Heart left ventricle (tissue), 13 donors: Measurements from ENCODE around the gene SLIT3.

Source experiments
- POLR2A ChIP-seq, 2 donors: fragments of 450-650 bp; IDR thresholded peaks; one replicate each; pipeline ENCODE4 v1.6.1; 2017; ENCODE audit warnings: antibody characterized with exemption in 2 of 2, mild to moderate bottlenecking in 2 of 2, moderate library complexity in 2 of 2
- TF ChIP-seq, protein P1 (sequence below), 12 donors: fragments of 200-600 bp; sonication (generic) in 4 of 12; IDR thresholded peaks; one replicate each; pipeline versions ENCODE4 v1.5.0 to v1.8.0; 2018 to 2022; ENCODE audit warnings: antibody characterized with exemption in 12 of 12, mild to moderate bottlenecking in 5 of 12
- donor health status: ischemic (EF 13 %, LVEDD 7.1; RV severe dilation, severe dysfunction).
- donor health status: DM: no; HTN: yes; CAD: no.
- donor health status: DM: no; HTN: no; CAD: no.
- donor health status: ischemic (EF 25% LVEDD 6.9; RV normal size, moderate dysfunction).
- donor health status: ischemic (EF 25% LVEDD 5.7; RV mildly dilated, moderate dysfunction).
- donor health status: ischemic (EF 35%, LVEDD 5.7; RV mildly dilated, moderate dysfunction).
- donor health status: nonischemic (EF 11% LVEDD 7.7; RV severe dilation, severe dysfunction).
- donor health status: DM: yes; HTN: yes; CAD: no.
- donor health status: PGD.
- donor health status: ischemic (EF 29% LVEDD 5.4; RV normal size, mild dysfunction).
- donor health status: nonischemic (EF 23%, LVEDD 6.1; RV moderate dilation, normal function).

DNA sequence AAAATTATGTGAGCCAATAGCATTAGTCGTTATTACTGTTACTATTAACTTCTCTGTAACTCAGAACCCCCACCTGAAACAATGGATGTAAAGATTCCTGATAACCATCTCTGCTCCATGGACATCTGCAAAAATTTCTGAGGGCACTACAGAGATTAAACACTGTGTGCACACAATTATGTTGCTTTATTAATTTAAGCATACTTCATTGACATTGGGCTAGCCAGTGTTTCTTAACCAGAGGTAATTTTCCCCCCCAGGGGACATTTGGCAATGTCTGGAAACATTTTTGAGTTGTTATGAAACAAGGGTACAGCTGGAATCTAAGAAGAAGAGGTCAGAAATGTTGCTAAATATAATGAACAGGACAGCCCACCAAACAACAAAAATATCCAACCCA, 19.3 kb downstream of the SLIT3 start:
- TF ChIP-seq, protein P1, sequence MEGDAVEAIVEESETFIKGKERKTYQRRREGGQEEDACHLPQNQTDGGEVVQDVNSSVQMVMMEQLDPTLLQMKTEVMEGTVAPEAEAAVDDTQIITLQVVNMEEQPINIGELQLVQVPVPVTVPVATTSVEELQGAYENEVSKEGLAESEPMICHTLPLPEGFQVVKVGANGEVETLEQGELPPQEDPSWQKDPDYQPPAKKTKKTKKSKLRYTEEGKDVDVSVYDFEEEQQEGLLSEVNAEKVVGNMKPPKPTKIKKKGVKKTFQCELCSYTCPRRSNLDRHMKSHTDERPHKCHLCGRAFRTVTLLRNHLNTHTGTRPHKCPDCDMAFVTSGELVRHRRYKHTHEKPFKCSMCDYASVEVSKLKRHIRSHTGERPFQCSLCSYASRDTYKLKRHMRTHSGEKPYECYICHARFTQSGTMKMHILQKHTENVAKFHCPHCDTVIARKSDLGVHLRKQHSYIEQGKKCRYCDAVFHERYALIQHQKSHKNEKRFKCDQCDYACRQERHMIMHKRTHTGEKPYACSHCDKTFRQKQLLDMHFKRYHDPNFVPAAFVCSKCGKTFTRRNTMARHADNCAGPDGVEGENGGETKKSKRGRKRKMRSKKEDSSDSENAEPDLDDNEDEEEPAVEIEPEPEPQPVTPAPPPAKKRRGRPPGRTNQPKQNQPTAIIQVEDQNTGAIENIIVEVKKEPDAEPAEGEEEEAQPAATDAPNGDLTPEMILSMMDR (IDR thresholded peaks at IDR 0.05): no peak
- no peak for TF ChIP-seq POLR2A (IDR thresholded peaks at IDR 0.05)
